PFSK-1 (cell line): Measurements from ENCODE around the gene UBE2H.

Experiments used
- FOXP2 ChIP-seq: optimal IDR thresholded peaks from 2 replicates; pipeline ENCODE3; 2011; ENCODE audit warnings: borderline replicate concordance, control low read depth, inconsistent platforms; ENCODE audit not compliant: insufficient read depth; ENCODE audit errors: extremely low read length, extremely low read depth
- POLR2AphosphoS5 ChIP-seq: IDR thresholded peaks from 2 replicates; pipeline ENCODE4 v1.6.1; 2012; ENCODE audit warnings: low read depth, mild to moderate bottlenecking, control low read depth, low read length, moderate library complexity
- REST ChIP-seq, 2 experiments: IDR thresholded peaks; 2 replicates each; pipeline versions ENCODE4 v1.6.1 to v1.8.0; 2011 to 2012; ENCODE audit warnings: low read depth in 2 of 2, low read length in 2 of 2, control low read depth in 1 of 2, inconsistent platforms in 1 of 2, mild to moderate bottlenecking in 1 of 2, moderate library complexity in 1 of 2; ENCODE audit not compliant: insufficient read depth in 1 of 2
- SIN3A ChIP-seq: IDR thresholded peaks from 2 replicates; pipeline ENCODE4 v1.6.1; 2012; ENCODE audit warnings: mild to moderate bottlenecking, low read length, moderate library complexity, borderline replicate concordance; ENCODE audit not compliant: insufficient read depth
- TAF1 ChIP-seq: IDR thresholded peaks from 2 replicates; pipeline ENCODE4 v1.6.1; 2012; ENCODE audit warnings: low read length, control low read depth, borderline replicate concordance; ENCODE audit not compliant: insufficient read depth

Gene UBE2H

DNA sequence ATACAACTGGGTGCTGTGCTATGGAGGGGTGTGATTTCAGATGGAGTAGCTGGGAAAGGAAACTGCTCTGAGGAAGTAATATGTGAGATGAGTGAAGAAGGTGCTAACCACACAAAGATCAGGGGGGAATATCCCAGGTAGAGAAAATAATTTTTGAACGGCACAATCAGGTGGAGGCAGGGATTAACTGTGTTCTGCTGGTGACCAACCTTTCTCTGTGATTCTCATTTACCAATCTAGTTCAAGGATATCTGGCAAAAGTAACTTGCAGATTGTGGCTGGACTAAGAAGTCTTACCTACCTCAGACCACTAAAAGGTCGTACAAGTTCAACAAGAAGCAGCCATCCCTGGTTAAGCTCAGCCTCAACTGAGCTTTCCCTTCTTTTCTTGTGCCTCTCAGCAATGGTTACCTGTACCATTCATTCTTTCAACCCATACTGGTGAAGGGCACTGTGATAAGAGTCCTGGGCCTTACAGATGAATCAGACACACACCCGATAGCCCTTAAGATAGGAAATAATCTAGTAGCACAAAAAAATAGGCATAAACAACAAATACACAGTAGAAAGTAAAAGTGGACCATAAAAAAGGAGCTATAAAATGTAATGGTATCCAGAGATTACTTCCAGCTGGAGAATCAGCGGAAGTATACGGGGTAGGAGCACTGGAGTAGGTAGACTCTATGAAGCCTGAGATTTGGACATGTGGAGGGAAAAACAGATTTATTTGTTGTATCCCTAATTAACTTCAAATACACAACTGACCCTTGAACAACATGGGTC lies 96.6 kb downstream of the UBE2H start:
- no peak for TF ChIP-seq FOXP2
- TF ChIP-seq TAF1, result no peak
- no peak for TF ChIP-seq SIN3A
- no peak for TF ChIP-seq POLR2AphosphoS5
- TF ChIP-seq REST (IDR thresholded peaks at IDR 0.05; ENCODE audit: insufficient read depth in 1 of 2, low read depth in 2 of 2, low read length in 2 of 2), result no peak

DNA sequence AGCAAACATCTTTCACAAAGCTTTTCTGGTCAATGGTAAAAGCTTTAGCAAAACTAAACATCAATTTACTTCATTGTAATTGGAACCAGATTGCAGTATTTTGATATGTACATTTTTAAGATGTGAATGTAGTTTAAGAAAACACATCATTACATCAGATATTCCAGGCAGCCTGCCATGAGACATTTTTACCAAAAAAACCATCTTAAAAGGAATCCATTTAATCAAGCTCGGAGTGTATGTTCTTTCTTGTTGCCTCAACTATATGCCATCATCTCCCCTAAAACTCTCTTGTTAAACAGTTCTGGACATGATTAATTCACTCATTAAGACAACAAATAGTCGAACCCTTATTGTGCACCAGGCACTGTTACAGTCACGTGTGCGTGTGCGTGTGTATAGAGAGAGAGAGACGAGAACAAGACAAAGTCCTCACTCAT lies 97.5 kb downstream of the UBE2H start:
- no peak for TF ChIP-seq TAF1
- TF ChIP-seq REST (IDR thresholded peaks at IDR 0.05; ENCODE audit: insufficient read depth in 1 of 2, low read depth in 2 of 2, low read length in 2 of 2), result no peak

DNA sequence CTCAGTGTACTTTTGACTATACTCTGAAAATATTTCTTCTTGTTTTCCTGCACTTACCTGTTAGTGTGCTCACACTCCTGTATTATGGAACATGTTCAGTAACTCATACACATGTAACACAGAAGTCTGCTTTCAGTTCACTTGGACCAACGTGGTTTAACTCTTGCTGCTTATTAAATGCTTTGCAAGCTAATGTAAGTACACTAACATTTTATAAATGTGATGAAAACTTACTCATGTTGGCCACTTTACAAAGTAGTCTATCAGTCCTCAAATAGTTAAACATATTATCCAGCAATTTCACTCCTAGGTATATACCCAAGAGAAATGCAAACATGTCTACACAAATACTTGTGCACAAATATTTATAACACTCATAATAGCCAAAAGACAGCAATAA lies 98.4 kb downstream of the UBE2H start:
- no peak for TF ChIP-seq FOXP2
- TF ChIP-seq REST (IDR thresholded peaks at IDR 0.05; ENCODE audit: insufficient read depth in 1 of 2, low read depth in 2 of 2, low read length in 2 of 2), result no peak
- TF ChIP-seq SIN3A, result no peak
- TF ChIP-seq POLR2AphosphoS5, result no peak

DNA sequence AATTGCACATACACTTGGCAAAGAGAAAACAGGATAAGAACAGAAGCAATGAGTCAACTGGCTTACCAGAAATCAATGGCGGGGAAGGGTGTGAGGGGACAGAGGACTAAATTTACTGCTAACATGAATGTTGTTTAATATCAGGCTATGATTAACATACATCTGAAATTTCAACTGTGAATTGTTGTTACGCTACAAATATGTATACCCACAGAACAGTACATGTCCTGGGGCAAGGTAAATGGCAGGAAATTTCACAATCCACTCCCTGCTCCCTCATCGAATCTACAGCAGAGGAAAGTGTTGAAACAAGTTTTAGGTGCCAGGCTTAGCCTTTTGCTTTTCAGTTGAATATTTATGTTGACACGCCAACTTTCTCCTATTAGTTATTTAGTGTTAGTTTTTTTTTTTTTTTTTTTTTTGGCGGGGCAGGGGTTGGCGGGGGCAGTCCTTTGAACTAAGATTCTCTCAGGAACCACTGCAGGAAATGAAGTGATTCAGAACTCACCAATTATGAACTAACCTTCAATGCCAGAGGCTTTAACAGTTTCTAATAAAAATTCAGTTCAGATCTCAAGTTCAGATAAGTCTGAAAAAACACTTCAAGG lies 99.0 kb downstream of the UBE2H start:
- TF ChIP-seq POLR2AphosphoS5 (no peak), SIN3A (no peak), REST (IDR thresholded peaks at IDR 0.05; ENCODE audit: insufficient read depth in 1 of 2, low read depth in 2 of 2, low read length in 2 of 2) (no peak), TAF1 (no peak), FOXP2 (no peak)

GRCh38 chr7:129851809-129852208 lies 101.0 kb downstream of the UBE2H start:
- TF ChIP-seq SIN3A (no peak), POLR2AphosphoS5 (no peak), REST (IDR thresholded peaks at IDR 0.05; ENCODE audit: insufficient read depth in 1 of 2, low read depth in 2 of 2, low read length in 2 of 2) (no peak), TAF1 (no peak), FOXP2 (no peak)
